GM12875 (cell line): ENCODE data around the gene CAPN12.
"Not testable (repeated sequence)": the region's sequence is repeated elsewhere in the genome, so short reads cannot be mapped to it uniquely, and the experiment has no call there.

Source experiments
- H3K4me3 ChIP-seq: one replicate; pipeline ENCODE4 v1.5.1; 2011; ENCODE audit warnings: low read depth, low read length, control low read depth
- CTCF ChIP-seq: IDR thresholded peaks from 2 replicates; pipeline ENCODE4 v1.5.1; 2011; ENCODE audit warnings: low read depth, mild to moderate bottlenecking, control low read depth, inconsistent platforms, low read length, moderate library complexity, borderline replicate concordance; ENCODE audit not compliant: insufficient read depth

The CAPN12 gene

GRCh38 chr19:38763795-38764220, 19.5 kb upstream of the CAPN12 start:
- TF ChIP-seq CTCF: no peak
- H3K4me3 ChIP-seq: no peak overlapping the region

GRCh38 chr19:38761884-38762389, 17.7 kb upstream of the CAPN12 start:
- not testable (repeated sequence) for H3K4me3 ChIP-seq

- not testable (repeated sequence) for H3K4me3 ChIP-seq
Measured at GRCh38 chr19:38760805-38761517, 16.7 kb upstream of the CAPN12 start.

GRCh38 chr19:38759590-38760003, 15.3 kb upstream of the CAPN12 start:
- no peak overlapping the region for H3K4me3 ChIP-seq
- TF ChIP-seq CTCF: no peak

DNA sequence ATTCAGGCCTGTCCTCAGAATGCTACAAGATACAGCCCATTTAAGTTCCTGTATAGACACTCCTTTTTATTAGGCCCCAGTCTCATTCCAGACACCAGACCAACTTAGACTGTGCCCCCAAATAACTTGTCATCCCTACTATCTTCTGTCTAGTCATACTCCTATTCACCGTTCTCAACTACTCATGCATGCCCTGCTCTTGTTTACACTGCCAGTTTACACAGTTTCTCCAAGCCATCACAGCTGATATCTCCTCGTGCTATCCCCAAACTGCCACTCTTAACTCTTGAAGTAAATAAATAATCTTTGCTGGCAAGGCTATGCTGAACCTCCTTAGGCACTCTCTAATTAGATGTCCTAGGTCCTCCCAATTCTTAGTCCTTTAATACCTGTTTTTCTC, 9.9 kb upstream of the CAPN12 start:
- H3K4me3 ChIP-seq: not testable (repeated sequence)

DNA sequence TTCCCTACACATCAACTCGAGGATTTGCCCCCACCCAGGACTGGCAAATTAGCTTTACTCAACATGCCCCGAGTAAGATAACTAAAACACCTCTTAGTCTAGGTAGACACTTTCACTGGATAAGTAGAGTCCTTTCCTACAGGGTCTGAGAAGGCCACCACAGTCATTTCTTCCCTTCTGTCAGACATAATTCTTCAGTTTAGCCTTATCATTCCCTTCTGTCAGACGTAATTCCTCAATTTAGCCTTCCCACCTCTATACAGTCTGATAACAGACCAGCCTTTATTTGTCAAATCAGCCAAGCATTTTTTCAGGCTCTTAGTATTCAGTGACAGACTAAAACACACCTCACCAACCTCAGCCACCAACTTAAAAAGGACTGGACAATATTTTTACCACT, 9.5 kb upstream of the CAPN12 start:
- not testable (repeated sequence) for H3K4me3 ChIP-seq

GRCh38 chr19:38745316-38745715, 1.0 kb upstream of the CAPN12 start:
- H3K4me3 ChIP-seq: no peak overlapping the region
- TF ChIP-seq CTCF: no peak

GRCh38 chr19:38744874-38745273, 600 bp upstream of the CAPN12 start:
- H3K4me3 ChIP-seq: no peak overlapping the region
- TF ChIP-seq CTCF: no peak

DNA sequence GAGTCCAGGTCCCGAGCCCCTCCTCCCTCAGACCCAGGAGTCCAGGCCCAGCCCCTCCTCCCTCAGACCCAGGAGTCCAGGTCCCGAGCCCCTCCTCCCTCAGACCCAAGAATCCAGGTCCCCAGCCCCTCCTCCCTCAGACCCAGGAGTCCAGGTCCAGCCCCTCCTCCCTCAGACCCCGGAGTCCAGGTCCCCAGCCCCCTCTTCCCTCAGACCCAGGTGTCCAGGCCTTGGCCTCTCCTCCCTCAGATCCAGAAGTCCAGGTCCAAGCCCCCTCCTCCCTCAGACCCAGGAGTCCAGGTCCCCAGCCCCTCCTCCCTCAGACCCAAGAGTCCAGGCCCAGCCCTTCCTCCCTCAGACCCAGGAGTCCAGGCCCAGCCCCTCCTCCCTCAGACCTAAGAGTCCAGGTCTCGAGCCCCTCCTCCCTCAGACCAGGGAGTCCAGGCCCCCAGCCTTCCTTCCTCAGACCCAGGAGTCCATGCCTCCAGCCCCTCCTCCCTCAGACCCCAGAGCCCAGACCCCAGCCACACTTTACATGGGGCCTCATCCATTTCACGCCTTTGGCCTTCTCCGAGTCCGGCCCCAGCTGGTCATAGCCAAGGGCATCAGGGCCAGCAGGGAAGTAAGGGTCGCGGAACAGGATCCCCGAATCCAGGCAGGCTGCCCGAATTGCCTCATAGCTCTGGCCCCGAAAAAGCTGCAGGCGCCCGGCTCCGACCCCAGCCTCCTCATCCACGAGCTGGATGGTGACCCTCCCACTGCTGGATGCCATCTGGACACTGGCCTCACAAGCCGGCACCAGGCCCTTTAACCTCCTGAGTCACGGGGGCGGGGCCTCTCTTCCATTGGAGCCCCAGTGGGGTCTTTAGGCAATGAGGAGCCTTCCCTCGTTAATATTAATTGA, 628 bp downstream of the CAPN12 start:
- no peak for TF ChIP-seq CTCF
- H3K4me3 ChIP-seq: no peak overlapping the region
